DMS114 treated with DMSO at 0.1 percent for 48 hours (cell line): ENCODE data around the gene SMOC1.
"Not testable (repeated sequence)": the region's sequence is repeated elsewhere in the genome, so short reads cannot be mapped to it uniquely, and the experiment has no call there.

Experiments used
- DNase-seq: peaks from one replicate; lab custom pipeline; 2025; ENCODE audit not compliant: unreplicated experiment; lab: John Stamatoyannopoulos, UW

Gene SMOC1

DNA sequence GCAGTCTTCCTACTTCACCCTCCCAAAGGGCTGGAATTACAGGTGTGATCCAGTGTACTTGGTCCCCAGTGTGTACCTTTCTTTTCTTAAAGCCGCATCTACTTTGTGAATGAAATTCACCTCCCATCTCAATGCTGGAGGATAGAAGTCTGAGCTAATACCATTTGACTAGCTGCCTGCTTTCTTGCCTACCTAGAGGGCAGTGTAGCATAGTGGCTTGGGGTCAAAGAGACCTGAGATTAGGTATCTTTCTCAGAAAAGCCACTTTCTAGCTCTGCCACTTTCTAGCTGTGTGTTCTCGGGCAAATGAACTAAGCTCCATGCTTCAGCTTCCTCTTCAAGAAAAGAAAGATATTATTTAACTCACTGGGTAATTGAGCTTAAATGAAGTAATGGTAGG, 16.9 kb downstream of the SMOC1 start:
- no peak for DNase-seq

DNA sequence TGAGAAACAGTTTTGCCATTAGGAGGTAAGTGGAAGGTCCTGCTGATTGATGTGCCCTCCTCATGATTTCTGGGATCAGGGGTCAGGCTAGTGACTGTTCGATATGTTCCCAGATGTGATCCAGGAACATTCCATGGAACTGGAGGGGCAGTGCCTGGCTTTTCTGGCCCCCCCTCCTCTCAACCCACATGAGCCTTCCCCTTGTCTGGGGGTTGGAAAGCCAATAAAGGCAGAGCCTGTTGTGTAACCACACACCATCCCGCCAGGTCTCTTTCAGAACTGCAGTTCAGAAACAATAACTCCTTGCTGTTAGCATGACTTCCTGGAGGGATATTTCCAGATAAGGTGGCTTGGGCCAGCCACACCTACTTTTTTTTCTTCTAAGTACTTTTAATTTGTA, 17.8 kb downstream of the SMOC1 start:
- no peak for DNase-seq

DNA sequence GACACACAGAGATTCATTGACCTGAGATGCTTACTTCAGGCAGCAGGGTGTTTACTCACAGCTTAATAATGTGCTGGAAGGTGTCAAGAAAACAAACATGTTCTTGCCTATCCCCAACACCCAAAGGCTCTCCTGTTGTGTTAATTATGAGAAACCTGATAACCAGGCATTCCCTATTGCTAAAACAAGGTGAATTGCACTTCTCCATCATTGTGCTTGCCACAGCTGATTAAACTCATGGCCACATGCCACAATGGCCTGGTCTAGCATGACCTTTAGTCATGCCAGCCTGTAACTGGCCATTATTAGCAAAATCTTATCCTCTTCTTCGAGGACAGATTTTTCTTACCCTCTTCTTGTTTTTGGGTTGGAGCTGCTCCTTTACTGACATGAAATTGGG, 21.4 kb downstream of the SMOC1 start:
- no peak for DNase-seq

DNA sequence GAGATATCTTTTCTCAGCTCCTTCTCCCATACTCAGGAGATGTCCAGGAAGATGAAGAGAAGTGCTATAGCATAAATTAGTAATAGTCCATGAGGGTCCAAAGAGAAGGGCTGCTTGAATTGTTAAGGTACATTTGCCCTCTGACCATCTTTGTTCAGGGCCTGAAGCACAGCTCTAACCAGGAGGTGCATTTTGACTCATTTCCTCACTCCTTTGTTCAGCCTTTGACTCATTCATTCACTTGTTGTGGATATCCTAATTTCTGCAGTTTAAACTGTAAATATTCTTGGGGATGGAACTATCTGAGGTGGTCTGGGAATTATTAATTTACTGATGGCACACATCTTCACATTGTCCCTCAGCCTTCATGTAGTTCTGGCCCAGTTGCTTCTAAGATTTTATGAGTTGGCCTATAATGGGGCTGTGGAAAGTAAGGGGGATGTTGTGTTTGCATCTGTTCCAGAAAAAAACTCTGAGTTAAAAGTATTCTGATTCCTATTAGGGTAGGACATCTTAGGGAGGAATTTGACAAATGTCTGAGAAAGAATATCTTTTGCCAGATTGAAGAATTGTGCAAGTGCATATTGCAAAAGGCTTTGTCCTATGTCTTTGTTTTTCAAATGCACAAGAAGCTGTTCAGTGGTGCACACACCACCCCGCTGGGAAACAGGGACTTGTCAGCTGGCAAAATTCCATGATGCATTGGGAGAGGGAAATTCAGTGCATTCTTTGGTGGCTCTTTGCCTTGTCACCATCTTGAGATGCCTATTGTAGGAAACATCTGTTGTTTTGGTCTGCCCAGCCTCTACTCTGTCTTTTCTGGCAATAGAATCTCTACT, 22.1 kb downstream of the SMOC1 start:
- no peak for DNase-seq

DNA sequence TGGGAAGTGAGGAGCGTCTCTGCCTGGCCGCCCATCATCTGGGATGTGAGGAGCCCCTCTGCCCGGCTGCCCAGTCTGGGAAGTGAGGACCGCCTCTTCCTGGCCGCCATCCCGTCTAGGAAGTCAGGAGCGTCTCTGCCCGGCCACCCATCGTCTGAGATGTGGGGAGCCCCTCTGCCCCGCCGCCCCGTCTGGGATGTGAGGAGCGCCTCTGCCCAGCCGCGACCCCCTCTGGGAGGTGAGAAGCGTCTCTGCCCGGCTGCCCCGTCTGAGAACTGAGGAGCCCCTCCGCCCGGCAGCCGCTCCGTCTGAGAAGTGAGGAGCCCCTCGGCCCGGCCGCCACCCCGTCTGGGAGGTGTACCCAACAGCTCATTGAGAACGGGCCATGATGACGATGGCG, 23.8 kb downstream of the SMOC1 start:
- DNase-seq, result not testable (repeated sequence)

DNA sequence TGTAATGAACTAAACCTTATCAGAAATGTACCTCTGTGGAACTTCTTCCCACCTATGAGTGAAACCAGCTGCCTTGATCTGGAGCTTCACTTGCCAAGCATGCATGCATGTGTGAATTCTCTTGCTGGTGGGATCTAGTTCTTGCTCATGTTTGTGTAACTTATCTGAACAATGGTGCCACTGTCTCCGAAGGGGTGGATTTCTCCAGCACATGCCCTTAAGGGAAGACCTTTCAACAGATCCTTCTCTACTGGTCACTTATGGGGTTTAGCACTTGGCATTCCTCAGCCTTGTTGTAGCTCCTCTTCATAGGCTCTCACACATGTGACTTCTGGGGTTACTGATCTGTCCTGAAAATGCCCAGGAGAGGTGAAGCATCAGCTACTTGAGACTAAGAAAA, 25.0 kb downstream of the SMOC1 start:
- DNase-seq, result no peak

DNA sequence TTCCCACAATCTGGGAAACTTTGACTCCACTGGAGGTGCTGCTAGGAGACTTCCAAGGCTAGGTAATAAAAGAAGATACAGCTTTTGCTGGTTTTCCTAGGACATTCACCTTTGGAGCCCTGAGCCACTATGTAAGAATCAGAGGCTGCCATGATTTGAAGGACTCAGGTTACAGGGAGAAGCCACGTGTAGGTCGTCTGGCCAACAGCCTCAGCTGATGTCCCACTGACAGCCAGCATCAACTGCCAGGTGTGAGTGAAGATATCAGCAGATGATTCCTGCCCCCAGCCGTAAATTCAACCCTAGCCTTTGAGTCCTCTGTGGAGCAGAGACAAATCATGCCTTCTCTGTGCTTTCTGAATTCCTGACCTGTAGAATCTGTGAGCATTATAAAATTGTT, 27.0 kb downstream of the SMOC1 start:
- no peak for DNase-seq

DNA sequence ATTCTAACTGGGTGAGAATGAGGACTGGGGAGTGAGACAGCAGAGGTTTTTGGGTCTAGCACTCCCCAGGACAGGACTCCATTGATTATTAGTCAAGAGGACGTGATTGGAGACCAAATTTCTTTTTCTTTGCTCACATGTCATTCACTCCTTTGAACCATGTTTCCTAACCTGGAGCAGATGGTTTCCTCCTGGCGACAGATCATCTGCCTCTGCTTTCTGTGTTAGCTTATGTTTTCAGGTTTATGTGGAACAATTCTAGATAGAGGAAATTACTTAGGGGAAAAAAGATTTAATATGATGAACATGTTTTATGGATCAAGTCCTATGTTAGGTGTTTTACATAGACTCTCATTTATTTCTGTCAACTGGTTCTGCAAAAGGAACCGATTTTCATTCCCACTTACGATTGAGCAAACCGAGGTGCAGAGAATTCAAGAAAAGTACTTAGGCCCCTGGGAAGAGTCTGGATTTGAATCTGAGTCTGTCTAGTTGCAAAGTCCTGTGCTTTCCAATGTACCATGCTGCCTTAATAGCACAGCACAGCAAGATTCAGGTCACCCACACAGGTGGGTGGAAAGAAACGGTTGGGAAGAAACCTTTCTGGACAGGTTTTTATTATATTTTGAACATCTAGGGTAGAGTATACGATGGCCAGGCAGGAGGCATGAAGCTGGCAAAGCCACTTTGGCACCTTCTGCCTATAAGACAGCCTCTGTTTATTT, 30.8 kb downstream of the SMOC1 start:
- DNase-seq, result no peak

DNA sequence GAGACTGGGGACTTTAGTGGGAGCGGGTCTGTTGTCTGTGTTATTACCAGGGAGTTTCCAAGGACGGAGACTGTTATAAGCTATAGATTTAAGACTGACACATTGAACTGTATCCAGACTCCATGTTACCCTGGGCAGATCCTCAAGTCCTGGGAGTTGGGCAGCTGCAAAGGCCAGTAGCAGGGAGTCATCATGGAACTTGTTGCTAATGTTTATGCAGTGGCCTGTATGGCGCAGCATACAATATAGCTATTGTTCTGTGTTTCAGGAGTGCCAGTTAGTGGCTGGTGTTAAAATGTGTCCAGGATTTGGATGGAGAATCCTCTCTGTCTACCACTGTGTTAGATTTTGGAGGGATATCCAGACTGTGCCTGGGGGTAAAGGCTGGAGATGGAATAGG, 31.7 kb downstream of the SMOC1 start:
- no peak for DNase-seq

DNA sequence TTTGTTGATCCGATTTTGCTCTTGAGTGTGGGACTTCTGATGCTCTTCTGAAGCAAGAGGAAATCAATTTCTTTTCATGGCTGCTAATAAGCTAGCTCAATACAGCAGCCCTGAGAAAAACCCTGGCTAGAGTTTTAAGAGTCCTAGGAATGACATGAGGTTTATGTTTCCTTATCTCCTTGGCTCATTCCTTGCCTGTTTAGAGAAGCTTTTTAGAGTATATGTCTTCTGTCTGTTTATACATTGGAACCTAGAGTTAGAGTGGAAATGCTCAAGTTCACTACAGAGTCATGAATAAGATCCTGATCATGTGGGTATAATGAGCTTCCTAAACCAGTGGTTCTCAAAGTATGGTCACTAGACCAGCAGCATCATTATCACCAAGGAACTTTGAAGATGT, 34.5 kb downstream of the SMOC1 start:
- DNase-seq, result no peak

DNA sequence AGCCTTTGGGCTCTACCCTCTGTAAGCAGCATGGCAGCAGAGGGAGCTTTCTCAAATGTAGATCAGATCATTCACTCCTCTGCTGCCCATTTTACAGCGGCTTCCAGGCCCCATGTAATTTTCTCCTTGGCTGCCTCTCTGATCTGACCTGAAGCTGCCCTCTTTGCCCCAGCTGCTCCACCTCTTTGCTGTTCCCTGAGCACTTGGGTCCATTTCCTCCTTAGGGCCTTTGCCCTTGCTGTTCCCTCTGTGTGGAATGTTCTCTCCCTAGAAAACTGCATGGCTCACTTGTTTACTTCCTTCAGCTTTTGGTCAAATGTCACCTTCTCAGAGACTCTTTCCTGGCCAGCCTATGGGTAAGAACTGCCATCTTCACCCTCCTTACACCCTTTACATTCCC, 37.2 kb downstream of the SMOC1 start:
- no peak for DNase-seq

DNA sequence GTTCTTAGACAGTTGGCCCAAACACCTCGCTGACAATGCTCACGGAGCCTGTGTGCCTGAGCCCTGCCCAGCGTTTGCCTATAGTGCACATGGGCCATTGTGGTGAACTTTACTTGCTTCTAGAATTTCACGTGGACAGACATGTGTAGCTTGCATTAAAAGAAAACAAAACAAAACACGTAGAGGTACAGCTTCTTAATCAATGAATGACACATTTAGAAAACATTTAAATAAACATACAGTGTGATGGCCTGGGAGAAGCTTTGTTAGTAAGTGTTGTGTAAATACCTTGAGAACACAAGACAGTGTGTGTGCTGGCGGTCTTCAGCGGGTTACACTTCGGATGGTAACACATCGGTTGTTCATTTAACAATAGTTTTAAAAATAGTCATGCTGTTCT, 38.1 kb downstream of the SMOC1 start:
- DNase-seq, result no peak

DNA sequence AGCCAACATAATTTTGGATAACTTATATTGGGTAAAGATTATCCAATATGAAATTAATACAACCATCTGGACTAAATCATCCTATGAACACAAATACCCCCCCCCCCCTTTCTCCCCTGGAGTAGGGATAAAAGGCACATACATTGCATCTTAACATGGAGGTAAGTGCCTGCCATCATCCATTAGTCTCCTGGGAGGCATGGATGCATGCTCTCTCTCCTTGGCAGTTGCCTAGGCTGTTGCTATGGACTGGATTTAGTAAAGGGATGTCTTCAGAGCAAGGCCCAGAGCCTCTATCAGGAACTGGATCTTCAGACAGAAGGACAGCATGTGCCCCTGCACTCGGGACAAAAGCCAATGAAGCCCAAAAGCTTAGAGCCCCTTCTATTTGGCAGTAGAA, 40.6 kb downstream of the SMOC1 start:
- no peak for DNase-seq

DNA sequence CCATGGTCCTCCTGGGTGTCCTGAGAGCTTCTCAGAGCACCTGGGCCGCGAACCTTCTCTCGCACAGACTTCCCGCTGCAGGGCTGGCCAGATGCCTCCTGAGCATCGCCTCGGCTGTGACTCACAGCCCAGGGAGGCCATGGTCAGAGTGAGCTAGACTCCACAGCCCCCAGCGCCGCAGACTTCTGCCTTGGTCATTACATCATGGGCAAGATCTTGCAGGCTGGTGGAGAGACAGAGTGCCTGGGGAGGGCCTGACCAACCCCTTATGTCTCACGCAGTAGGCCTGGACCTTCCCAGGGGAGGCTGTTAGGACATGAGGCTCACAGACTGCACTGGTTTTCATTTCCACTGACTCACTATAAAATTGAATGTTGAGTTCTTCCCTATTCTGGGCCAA, 41.8 kb downstream of the SMOC1 start:
- DNase-seq, result no peak

DNA sequence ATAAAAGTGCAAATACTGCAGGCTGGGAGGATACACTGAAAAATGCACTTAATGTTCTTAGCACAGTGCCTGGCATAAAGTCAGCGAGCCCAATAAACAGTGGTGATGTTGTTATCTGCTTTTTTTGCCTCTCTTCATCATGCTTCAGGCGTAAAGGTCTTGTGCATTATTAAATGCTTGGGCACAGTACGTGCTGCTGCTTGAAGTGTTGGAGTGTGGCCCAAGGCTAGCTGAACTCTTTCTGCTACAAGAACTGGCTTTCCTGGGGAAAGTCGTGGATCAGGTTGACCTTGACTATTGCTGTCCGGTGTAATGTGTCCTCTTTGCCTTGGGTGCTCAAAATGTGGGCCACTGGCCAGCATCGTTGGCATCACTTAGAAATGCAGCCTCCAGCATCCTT, 43.0 kb downstream of the SMOC1 start:
- DNase-seq, result no peak

DNA sequence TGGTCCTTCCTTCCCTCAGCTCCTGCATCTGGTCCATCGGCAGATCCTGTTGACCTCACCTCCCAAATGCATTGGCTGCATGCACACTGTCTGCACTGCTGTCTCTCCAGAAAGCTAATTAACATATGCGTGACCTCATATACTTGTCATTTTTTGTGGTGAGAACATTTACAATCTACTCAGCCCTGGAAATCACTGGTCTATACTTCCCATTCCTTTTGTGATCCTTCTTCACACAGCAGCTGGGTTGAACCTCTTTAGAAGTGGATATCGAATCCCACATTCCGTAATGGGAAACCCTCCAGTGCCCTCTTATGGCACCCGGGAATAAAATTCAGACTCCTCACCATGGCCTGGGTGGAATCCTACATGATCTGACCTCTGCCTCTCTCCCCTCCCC, 45.0 kb downstream of the SMOC1 start:
- no peak for DNase-seq

DNA sequence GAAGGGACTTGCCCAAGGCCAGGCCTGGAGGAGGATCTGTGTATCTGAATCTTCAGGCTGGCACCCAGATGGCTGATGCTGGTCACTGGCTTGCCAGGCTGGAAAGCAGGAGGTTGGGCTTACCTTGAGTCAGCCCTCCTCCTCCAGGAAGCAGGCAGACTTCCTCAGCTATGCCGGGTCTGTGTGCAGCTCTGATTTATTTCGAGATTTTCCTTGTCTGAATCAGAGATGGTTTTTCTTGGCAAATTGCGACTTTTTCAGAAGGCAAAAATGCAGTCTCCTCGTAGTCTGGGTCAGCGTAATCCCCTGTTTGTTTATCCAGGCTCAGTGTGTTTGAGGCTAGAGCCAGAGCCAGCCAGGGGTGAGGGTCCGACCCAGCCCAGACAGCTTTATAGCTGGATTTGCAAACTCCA, 48.9 kb downstream of the SMOC1 start:
- no peak for DNase-seq

DNA sequence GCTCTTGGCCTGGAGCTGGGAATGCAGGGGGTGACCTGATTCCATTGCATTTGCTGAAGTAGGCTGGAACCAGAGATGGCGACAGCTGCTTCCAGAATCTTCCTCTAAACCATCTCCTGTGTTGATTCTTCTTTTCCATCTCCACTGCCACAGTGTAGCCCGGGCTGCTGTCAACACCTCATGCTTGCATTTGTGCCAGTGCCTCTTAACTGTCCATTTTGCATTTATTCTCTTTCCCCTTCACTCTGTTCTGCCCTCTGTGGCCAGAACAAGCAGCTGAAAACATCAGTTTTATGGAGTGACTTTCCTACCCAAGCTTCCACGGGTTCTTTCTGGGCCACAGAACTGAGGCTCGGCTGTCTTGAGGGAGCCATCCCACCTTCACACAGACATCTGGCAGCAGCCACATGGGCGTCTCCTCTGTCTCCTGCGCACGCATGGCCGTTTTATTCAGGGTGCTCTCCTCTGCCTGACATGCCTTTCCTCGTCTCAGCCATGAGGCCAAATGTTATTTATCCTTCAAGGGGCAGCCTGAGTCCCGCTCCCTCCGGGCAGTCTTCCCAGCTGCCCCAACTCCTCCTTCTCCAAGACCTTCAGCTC, 51.7 kb downstream of the SMOC1 start:
- DNase-seq, result no peak

DNA sequence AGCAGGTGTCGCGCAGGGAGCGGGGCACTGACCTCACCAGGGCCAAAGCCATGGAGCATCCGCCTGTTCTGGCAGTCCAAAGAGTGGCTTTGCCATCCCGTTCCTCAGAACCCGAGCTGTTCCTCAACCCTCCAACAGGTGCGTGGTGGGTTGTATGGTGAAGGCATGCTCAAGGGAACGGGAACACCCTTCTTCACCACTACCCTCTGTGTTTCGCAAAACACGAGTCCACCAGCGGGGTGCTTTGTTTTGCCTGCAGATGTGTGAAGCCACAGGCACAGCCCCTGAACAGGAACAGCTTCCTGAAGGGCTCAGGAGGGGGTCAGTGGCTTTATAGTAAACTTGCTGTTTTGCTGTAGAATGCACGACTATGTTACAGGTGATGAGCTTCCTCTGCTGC, 52.7 kb downstream of the SMOC1 start:
- DNase-seq, result no peak

DNA sequence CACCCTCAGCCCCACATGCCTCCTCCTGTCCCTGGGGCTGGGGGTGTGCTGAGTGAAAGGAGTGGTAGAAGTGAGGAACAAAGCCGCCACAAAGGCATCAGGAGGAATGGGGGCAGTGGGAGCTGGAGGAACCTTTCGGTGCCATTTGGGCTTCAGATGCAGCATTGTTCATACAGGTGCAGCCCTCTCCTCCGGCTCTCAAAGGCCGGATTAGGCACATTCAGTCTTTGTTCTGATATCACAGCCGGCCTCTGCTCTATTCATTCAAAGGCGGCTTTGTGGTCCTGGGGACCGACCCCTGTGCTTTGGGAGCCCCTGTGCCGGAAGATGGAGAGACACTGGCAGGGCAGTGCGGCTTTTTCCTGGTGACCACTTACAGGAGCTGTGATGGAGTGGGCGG, 53.2 kb downstream of the SMOC1 start:
- no peak for DNase-seq

DNA sequence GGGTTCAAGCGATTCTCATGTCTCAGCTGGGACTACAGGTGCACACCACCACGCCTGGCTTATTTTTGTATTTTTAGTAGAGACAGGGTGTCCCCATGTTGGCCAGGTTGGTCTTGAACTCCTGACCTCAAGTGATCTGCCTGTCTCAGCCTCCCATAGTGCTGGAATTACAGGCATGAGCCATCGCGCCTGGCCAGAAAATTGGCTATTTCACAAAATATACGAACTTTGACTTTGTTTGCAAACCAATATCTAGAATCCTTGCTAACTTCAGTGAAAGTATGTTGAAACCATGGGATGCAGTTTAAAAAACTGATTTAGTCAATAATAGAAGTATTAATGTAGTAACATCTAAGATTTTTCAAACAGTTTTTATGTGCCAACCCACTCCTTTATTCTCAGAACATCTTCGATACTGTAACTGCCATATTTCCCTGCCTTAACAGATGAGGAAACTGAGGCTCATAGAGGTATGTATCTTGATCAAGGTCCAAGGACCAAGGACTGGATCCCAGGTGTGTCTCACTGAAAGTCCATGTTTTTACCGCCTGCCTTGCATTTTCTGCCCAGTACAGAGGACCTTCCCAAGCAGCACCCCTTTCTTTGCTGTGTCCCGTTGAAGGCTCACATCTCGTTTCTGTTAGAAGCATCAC, 54.5 kb downstream of the SMOC1 start:
- no peak for DNase-seq
